Measurements from ENCODE around the gene FBXO45. TPM values are rescaled to one million over a fixed set of nuclear protein-coding genes. Genes with fewer than 3 reads are reported as not detected.
A peak's percentile ranks its signal among the peaks of the same experiment; 100 is the strongest.
"Not testable (repeated sequence)": the region's sequence is repeated elsewhere in the genome, so short reads cannot be mapped to it uniquely, and the experiment has no call there.

Gene FBXO45
- total RNA-seq, 4 donors from 2014 or later = 5.0 to 25.2 (median 8.9) TPM

DNA sequence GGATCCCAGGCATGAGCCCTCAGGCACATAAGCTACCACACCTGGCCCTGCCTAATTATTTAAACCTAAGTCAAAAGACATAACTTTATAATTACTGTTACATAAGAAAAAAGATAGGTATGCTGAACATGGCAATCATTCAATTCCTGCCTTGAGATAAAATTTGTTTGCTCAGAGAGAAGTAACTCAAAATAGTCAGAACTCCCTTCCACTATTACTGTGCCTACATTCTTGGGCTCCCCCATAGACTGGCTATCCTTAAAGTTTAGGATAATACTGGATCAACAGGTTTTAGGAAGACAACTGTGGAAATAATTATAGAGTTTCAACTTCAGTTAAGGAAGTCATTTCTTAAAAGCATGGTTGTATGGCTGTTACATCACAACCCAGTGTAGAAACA is 10.0 kb upstream of the FBXO45 start:
- intact Hi-C loops (cut with DNase I; ENCODE audit: low total_unique reads) = no loop called here
- H3K9me3 ChIP-seq = no peaks in the 10 kb centered on the region
- no peaks in the 10 kb centered on the region for H3K4me1 ChIP-seq
- no peak for DNase-seq
- no peaks in the 10 kb centered on the region for H3K36me3 ChIP-seq
- H3K27ac ChIP-seq = no peak overlapping the region
- no peaks in the 10 kb centered on the region for H3K27me3 ChIP-seq
- H3K4me3 ChIP-seq = no peak overlapping the region
- no peak for TF ChIP-seq POLR2A (IDR thresholded peaks at IDR 0.05)
- TF ChIP-seq, protein P1, sequence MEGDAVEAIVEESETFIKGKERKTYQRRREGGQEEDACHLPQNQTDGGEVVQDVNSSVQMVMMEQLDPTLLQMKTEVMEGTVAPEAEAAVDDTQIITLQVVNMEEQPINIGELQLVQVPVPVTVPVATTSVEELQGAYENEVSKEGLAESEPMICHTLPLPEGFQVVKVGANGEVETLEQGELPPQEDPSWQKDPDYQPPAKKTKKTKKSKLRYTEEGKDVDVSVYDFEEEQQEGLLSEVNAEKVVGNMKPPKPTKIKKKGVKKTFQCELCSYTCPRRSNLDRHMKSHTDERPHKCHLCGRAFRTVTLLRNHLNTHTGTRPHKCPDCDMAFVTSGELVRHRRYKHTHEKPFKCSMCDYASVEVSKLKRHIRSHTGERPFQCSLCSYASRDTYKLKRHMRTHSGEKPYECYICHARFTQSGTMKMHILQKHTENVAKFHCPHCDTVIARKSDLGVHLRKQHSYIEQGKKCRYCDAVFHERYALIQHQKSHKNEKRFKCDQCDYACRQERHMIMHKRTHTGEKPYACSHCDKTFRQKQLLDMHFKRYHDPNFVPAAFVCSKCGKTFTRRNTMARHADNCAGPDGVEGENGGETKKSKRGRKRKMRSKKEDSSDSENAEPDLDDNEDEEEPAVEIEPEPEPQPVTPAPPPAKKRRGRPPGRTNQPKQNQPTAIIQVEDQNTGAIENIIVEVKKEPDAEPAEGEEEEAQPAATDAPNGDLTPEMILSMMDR (IDR thresholded peaks at IDR 0.05) = no peak

DNA sequence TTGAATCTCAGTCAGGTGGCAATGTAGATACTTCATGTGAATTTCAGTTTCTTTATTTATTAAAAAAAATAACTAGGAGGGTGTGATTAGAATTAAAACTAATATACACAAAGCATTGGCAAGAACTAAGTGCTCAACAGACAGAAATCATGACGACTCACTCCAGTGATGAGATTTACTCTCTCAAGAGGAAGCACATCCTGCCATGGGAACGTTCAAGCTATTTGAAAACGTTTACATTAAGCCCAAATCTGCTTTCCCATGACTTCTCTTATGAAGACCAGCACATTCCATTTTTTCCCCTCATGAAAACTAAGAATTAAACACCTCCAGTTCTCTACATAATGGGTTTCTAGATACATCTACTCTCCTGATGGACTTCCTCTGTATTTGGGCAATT is 8.6 kb upstream of the FBXO45 start:
- Histone ChIP-seq H3K27me3 (no peaks in the 10 kb centered on the region), H3K4me1 (no peaks in the 10 kb centered on the region), H3K27ac (no peak overlapping the region), H3K9me3 (no peaks in the 10 kb centered on the region), H3K4me3 (no peak overlapping the region), H3K36me3 (no peaks in the 10 kb centered on the region)
- intact Hi-C loops (cut with DNase I; ENCODE audit: low total_unique reads) = no loop called here
- no peak for TF ChIP-seq POLR2A (IDR thresholded peaks at IDR 0.05)
- TF ChIP-seq, protein P1 (IDR thresholded peaks at IDR 0.05) = no peak
- DNase-seq = no peak

DNA sequence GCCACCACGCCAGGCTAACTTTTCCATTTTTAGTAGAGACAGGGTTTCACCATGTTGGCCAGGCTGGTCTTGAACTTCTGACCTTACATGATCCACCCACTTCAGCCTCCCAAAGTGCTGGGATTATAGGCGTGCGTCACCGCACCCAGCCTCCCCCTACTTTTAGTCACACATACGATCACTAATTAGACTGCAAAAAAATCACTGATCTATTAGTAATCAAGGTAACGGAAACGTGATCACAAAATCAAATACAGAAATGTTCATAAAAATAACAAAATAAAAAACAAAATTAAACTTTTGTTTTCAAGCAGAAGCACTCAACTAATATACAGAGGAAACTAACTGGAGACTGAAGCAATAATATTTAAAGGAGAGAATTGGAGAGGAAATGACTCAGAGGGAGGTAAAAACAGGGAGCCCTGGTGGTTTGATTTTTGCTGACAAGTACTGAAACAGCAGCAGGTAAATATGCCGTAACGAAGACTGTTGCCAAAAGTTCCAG is 4.7 kb upstream of the FBXO45 start:
- intact Hi-C loops (cut with DNase I; ENCODE audit: low total_unique reads) = no loop called here
- Histone ChIP-seq H3K27me3 (no peaks in the 10 kb centered on the region), H3K4me3 (no peak overlapping the region), H3K27ac (no peak overlapping the region), H3K4me1 (no peaks in the 10 kb centered on the region), H3K36me3 (no peaks in the 10 kb centered on the region), H3K9me3 (no peaks in the 10 kb centered on the region)
- DNase-seq = no peak
- no peak for TF ChIP-seq POLR2A (IDR thresholded peaks at IDR 0.05)
- TF ChIP-seq, protein P1 (IDR thresholded peaks at IDR 0.05) = no peak

DNA sequence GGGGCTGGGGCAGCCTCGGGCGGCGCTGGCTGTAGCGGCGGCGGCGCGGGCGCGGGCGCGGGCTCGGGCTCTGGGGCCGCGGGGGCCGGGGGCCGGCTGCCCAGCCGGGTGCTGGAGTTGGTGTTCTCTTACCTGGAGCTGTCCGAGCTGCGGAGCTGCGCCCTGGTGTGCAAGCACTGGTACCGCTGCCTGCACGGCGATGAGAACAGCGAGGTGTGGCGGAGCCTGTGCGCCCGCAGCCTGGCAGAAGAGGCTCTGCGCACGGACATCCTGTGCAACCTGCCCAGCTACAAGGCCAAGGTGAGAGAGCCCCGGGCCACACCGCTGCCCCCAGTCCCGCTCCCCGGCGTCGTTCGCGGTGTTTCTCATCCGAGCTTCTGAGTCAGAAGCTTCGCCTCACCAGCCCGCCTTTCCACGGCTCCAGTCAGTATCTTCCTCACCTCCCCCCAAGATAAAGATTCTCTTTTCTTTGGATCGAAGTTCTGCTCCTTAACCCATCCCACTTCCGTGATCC is 600 bp downstream of the FBXO45 start:
- intact Hi-C loops (cut with DNase I; ENCODE audit: low total_unique reads) = no loop called here
- DNase-seq = peak in 1 of 2 donors; percentile 20
- TF ChIP-seq, protein P1 (IDR thresholded peaks at IDR 0.05) = no peak
- no peak for TF ChIP-seq POLR2A (IDR thresholded peaks at IDR 0.05)
- Histone ChIP-seq H3K27ac (peak overlapping the region; percentile 71 to 85), H3K9me3 (no peaks in the 10 kb centered on the region), H3K36me3 (no peaks in the 10 kb centered on the region), H3K27me3 (no peaks in the 10 kb centered on the region), H3K4me1 (peaks cover 0 to 5% of the 10 kb centered on the region in 2 donors), H3K4me3 (peak overlapping the region; percentile 83 to 90)

DNA sequence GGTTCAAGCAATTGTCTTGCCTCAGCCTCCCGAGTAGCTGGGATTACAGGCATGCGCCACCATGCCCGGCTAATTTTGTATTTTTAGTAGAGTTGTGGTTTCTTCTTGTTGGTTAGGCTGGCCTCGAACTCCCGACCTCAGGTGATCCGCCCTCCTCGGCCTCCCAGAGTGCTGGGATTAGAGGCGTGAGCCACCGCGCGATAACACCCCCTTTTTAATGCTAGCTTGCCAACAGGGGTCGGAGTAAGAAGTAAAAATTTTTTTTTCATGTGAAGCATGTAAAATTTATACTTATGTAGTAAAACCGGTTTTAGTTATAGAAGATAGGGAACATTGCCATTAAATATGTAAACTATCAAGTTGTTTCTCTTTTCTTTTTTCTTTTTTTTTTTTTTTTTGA is 1.9 kb downstream of the FBXO45 start:
- H3K4me3 ChIP-seq; H3K36me3 ChIP-seq; intact Hi-C loops (cut with DNase I; ENCODE audit: low total_unique reads); H3K27ac ChIP-seq; H3K27me3 ChIP-seq; H3K9me3 ChIP-seq; H3K4me1 ChIP-seq; DNase-seq: not testable (repeated sequence)

DNA sequence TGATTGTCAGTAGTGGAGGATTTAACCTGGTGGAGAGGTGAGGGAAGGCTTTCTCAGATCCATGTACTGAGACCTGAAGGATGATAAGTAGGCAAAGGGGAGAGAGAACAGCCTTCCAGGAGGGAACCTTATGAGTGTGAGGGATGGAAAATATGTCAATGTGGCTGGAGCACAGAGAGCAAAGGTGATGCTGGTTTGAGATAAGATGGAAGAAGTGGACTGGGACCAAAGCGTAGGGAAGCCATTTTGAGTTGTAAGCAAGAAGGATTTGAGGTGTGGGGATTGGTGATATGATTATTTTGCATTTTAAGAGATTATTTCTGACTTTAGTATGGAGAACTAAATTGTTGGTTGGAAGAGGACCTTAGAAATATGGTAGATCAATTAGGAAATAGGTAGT is 3.9 kb downstream of the FBXO45 start:
- intact Hi-C loops (cut with DNase I; ENCODE audit: low total_unique reads) = no loop called here
- DNase-seq = no peak
- Histone ChIP-seq H3K4me3 (no peak overlapping the region), H3K9me3 (no peaks in the 10 kb centered on the region), H3K36me3 (no peaks in the 10 kb centered on the region), H3K4me1 (peaks cover 0 to 5% of the 10 kb centered on the region in 2 donors), H3K27me3 (no peaks in the 10 kb centered on the region), H3K27ac (no peak overlapping the region)
- TF ChIP-seq POLR2A (IDR thresholded peaks at IDR 0.05) = no peak
- TF ChIP-seq, protein P1 (IDR thresholded peaks at IDR 0.05) = no peak
